H9 (cell line): ENCODE measurements around the gene DLG1. TPM values are rescaled to one million over a fixed set of nuclear protein-coding genes. Genes with fewer than 3 reads are reported as not detected.

Source experiments
- DNase-seq: peaks from one replicate; pipeline ENCODE4 v3.0.0-alpha.2; 2017
- H2AFZ ChIP-seq: one replicate; pipeline ENCODE4 v1.6.1; 2013; ENCODE audit warnings: mild to moderate bottlenecking, low read length, control low read depth, moderate library complexity
- H2AK5ac ChIP-seq: 2 replicates; pipeline ENCODE4 v1.6.1; 2013; ENCODE audit warnings: low read length, control low read depth, mixed read lengths; ENCODE audit not compliant: insufficient read length
- H2BK120ac ChIP-seq: one replicate; pipeline ENCODE4 v1.6.1; 2013; ENCODE audit warnings: low read depth, mild to moderate bottlenecking, low read length, control low read depth, inconsistent platforms; ENCODE audit not compliant: poor library complexity, severe bottlenecking
- H2BK12ac ChIP-seq: 2 replicates; pipeline ENCODE4 v1.6.1; 2013; ENCODE audit warnings: low read length, control low read depth, mixed read lengths, low read depth; ENCODE audit not compliant: insufficient read length
- H2BK15ac ChIP-seq: 2 replicates; pipeline ENCODE4 v1.6.1; 2013; ENCODE audit warnings: low read depth, low read length, control low read depth
- H2BK20ac ChIP-seq: one replicate; pipeline ENCODE4 v1.6.1; 2013; ENCODE audit warnings: low read depth, mild to moderate bottlenecking, low read length, control low read depth, inconsistent platforms; ENCODE audit not compliant: poor library complexity, severe bottlenecking
- H2BK5ac ChIP-seq: 2 replicates; pipeline ENCODE4 v1.6.1; 2013; ENCODE audit warnings: low read length, control low read depth, mixed read lengths; ENCODE audit not compliant: insufficient read length
- H3K14ac ChIP-seq: 2 replicates; pipeline ENCODE4 v1.6.1; 2013; ENCODE audit warnings: low read length, control low read depth; ENCODE audit not compliant: insufficient read depth
- H3K18ac ChIP-seq: 2 replicates; pipeline ENCODE4 v1.6.1; 2013; ENCODE audit warnings: low read depth, mild to moderate bottlenecking, mixed read lengths, low read length, control low read depth; ENCODE audit not compliant: insufficient read length
- H3K23ac ChIP-seq: 2 replicates; pipeline ENCODE4 v1.6.1; 2013; ENCODE audit warnings: low read length, control low read depth, mixed read lengths, low read depth; ENCODE audit not compliant: insufficient read length
- H3K23me2 ChIP-seq: 2 replicates; pipeline ENCODE4 v1.6.1; 2013; ENCODE audit warnings: low read depth, mild to moderate bottlenecking, mixed read lengths, low read length, control low read depth; ENCODE audit not compliant: insufficient read length, poor library complexity, severe bottlenecking
- H3K27ac ChIP-seq: 2 replicates; pipeline ENCODE4 v1.5.1; 2013; ENCODE audit warnings: low read length, control low read depth, mixed read lengths, low read depth; ENCODE audit not compliant: insufficient read length
- H3K27me3 ChIP-seq: 2 replicates; pipeline ENCODE4 v1.6.1; 2013; ENCODE audit warnings: low read length, control low read depth, inconsistent platforms; ENCODE audit not compliant: insufficient read depth
- H3K4ac ChIP-seq: 2 replicates; pipeline ENCODE4 v1.6.1; 2013; ENCODE audit warnings: low read depth, mild to moderate bottlenecking, control low read depth, inconsistent platforms, low read length, moderate library complexity
- H3K4me1 ChIP-seq: 2 replicates; pipeline ENCODE4 v1.6.1; 2013; ENCODE audit warnings: low read length, control low read depth, inconsistent platforms; ENCODE audit not compliant: insufficient read depth
- H3K4me2 ChIP-seq: 2 replicates; pipeline ENCODE4 v1.6.1; 2013; ENCODE audit warnings: low read length, control low read depth, mixed read lengths; ENCODE audit not compliant: insufficient read length, insufficient read depth
- H3K56ac ChIP-seq: 2 replicates; pipeline ENCODE4 v1.6.1; 2013; ENCODE audit warnings: low read depth, mild to moderate bottlenecking, mixed read lengths, low read length, control low read depth; ENCODE audit not compliant: insufficient read length
- H3K79me1 ChIP-seq: 2 replicates; pipeline ENCODE4 v1.6.1; 2013; ENCODE audit warnings: low read depth, mild to moderate bottlenecking, moderate library complexity, low read length, control low read depth, inconsistent platforms; ENCODE audit not compliant: insufficient read depth, poor library complexity, severe bottlenecking
- H3K79me2 ChIP-seq: 2 replicates; pipeline ENCODE4 v1.6.1; 2013; ENCODE audit warnings: low read length, control low read depth, inconsistent platforms; ENCODE audit not compliant: insufficient read depth
- H3K9ac ChIP-seq: 2 replicates; pipeline ENCODE4 v1.6.1; 2013; ENCODE audit warnings: low read length, control low read depth, mixed read lengths; ENCODE audit not compliant: insufficient read length; ENCODE audit errors: extremely low read depth
- H3K9me3 ChIP-seq: one replicate; pipeline ENCODE4 v1.6.1; 2013; ENCODE audit warnings: low read depth, low read length, inconsistent platforms; ENCODE audit not compliant: control insufficient read depth
- H3T11ph ChIP-seq: one replicate; pipeline ENCODE4 v1.6.1; 2013; ENCODE audit warnings: mild to moderate bottlenecking, low read length, control low read depth, inconsistent platforms
- H4K20me1 ChIP-seq: one replicate; pipeline ENCODE4 v1.6.1; 2013; ENCODE audit not compliant: control insufficient read depth, insufficient read length, insufficient read depth
- H4K5ac ChIP-seq: 2 replicates; pipeline ENCODE4 v1.6.1; 2013; ENCODE audit warnings: low read depth, mild to moderate bottlenecking, mixed read lengths, low read length, control low read depth; ENCODE audit not compliant: insufficient read length
- H4K8ac ChIP-seq: replicated peaks from 2 replicates; pipeline ENCODE4 v1.6.1; 2013; ENCODE audit warnings: low read length, control low read depth, mixed read lengths, low read depth; ENCODE audit not compliant: insufficient read length
- H4K91ac ChIP-seq: 2 replicates; pipeline ENCODE4 v1.6.1; 2013; ENCODE audit warnings: low read depth, mild to moderate bottlenecking, moderate library complexity, mixed read lengths, low read length, control low read depth; ENCODE audit not compliant: insufficient read length
- H3K27ac Mint-ChIP-seq, 3 experiments: 2 replicates in 2 of 3; 3 replicates in 1 of 3; pipeline ENCODE4 v1.8.0; 2020 to 2021; ENCODE audit warnings: mixed read lengths in 3 of 3, mild to moderate bottlenecking in 1 of 3, moderate library complexity in 1 of 3
- H3K27me3 Mint-ChIP-seq: 2 replicates; pipeline ENCODE4 v1.8.0; 2021; ENCODE audit warnings: low read depth, mild to moderate bottlenecking, moderate library complexity, mixed read lengths
- H3K36me3 Mint-ChIP-seq, 3 experiments: 2 replicates in 2 of 3; 3 replicates in 1 of 3; pipeline ENCODE4 v1.8.0; 2020 to 2021; ENCODE audit warnings: low read depth in 3 of 3, mixed read lengths in 3 of 3; ENCODE audit not compliant: insufficient read depth in 1 of 3
- H3K4me1 Mint-ChIP-seq, 2 experiments: 2 replicates each; pipeline ENCODE4 v1.8.0; 2020; ENCODE audit warnings: mixed read lengths in 2 of 2
- H3K4me3 Mint-ChIP-seq, 2 experiments: 2 replicates in 1 of 2; 3 replicates in 1 of 2; pipeline ENCODE4 v1.8.0; 2020 to 2021; ENCODE audit warnings: mild to moderate bottlenecking in 2 of 2, mixed read lengths in 2 of 2, moderate library complexity in 1 of 2
- H3K9me3 Mint-ChIP-seq, 2 experiments: 2 replicates in 1 of 2; 3 replicates in 1 of 2; pipeline ENCODE4 v1.8.0; 2020; ENCODE audit warnings: mild to moderate bottlenecking in 2 of 2, mixed read lengths in 2 of 2, moderate library complexity in 1 of 2
- total RNA-seq: library from RNA; stranded (reverse); gene quantifications from 2 replicates; pipeline ENCODE4 v1.2.1, GENCODE V29; 2021
- TF ChIP-seq, protein P1 (sequence below): fragments of 200-600 bp; sonication (generic); conservative IDR thresholded peaks from 3 replicates; pipeline ENCODE4 v1.8.0; 2021; ENCODE audit warnings: antibody characterized with exemption, mild to moderate bottlenecking

The DLG1 gene
- total RNA-seq, 1 experiment from 2014 or later, result 84.1 TPM

DNA sequence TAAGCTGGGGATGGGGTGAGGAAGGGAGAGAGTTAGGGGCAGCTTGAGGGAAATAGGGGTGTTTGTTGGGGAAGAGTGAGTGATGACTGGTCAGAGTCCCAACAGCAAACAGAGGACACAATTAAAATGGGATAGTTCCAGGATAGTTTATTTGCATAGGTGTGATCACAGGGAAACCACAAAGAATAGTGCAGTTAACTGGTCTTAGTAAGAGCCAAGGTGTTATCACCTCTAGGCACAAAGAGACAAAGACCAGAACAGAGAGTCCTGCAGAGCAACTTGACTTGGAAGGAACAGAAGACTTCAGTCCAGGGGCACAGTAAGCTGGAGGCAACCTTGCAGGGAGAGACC, 42.1 kb upstream of the DLG1 start:
- H2BK20ac ChIP-seq, result no peak overlapping the region
- no peak overlapping the region for H2BK12ac ChIP-seq
- Mint-ChIP-seq H3K36me3 (no peaks in the 10 kb centered on the region), H3K27me3 (no peaks in the 10 kb centered on the region; the same call in 1 of the 2 replicates), H3K27ac (peak overlapping the region in 1 of 3 experiments; percentile 30; a peak in 2 of 7 replicates), H3K4me3 (no peak overlapping the region), H3K9me3 (no peaks in the 10 kb centered on the region), H3K4me1 (peaks cover 10 to 11% of the 10 kb centered on the region in 2 experiments; a peak in 3 of 4 replicates)
- H4K20me1 ChIP-seq, result peaks cover 2% of the 10 kb centered on the region
- DNase-seq, result no peak
- no peak overlapping the region for H2BK120ac ChIP-seq
- H3K4ac ChIP-seq, result no peak overlapping the region
- no peak overlapping the region for H3K23ac ChIP-seq
- no peak overlapping the region for H4K8ac ChIP-seq
- no peak overlapping the region for H2BK5ac ChIP-seq
- H3K14ac ChIP-seq, result no peak overlapping the region
- no peaks in the 10 kb centered on the region for H3K4me1 ChIP-seq
- no peak overlapping the region for H3T11ph ChIP-seq
- no peak overlapping the region for H3K9ac ChIP-seq
- no peak overlapping the region for H3K56ac ChIP-seq
- H2AK5ac ChIP-seq, result no peak overlapping the region
- H3K4me2 ChIP-seq, result no peak overlapping the region
- H4K5ac ChIP-seq, result no peak overlapping the region
- H3K79me1 ChIP-seq, result no peaks in the 10 kb centered on the region
- H4K91ac ChIP-seq, result no peak overlapping the region
- no peaks in the 10 kb centered on the region for H3K27me3 ChIP-seq
- no peaks in the 10 kb centered on the region for H3K23me2 ChIP-seq
- H3K9me3 ChIP-seq, result no peaks in the 10 kb centered on the region
- no peak overlapping the region for H3K27ac ChIP-seq
- no peak overlapping the region for H2AFZ ChIP-seq
- H3K18ac ChIP-seq, result no peak overlapping the region
- no peak overlapping the region for H2BK15ac ChIP-seq
- no peaks in the 10 kb centered on the region for H3K79me2 ChIP-seq
- TF ChIP-seq, protein P1, sequence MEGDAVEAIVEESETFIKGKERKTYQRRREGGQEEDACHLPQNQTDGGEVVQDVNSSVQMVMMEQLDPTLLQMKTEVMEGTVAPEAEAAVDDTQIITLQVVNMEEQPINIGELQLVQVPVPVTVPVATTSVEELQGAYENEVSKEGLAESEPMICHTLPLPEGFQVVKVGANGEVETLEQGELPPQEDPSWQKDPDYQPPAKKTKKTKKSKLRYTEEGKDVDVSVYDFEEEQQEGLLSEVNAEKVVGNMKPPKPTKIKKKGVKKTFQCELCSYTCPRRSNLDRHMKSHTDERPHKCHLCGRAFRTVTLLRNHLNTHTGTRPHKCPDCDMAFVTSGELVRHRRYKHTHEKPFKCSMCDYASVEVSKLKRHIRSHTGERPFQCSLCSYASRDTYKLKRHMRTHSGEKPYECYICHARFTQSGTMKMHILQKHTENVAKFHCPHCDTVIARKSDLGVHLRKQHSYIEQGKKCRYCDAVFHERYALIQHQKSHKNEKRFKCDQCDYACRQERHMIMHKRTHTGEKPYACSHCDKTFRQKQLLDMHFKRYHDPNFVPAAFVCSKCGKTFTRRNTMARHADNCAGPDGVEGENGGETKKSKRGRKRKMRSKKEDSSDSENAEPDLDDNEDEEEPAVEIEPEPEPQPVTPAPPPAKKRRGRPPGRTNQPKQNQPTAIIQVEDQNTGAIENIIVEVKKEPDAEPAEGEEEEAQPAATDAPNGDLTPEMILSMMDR, result no peak
